Epithelial cell of esophagus (primary cell): ENCODE results near the gene MLF2.
A peak's percentile ranks its signal among the peaks of the same experiment; 100 is the strongest.
"Not testable (repeated sequence)": the region's sequence is repeated elsewhere in the genome, so short reads cannot be mapped to it uniquely, and the experiment has no call there.

Experiments
- DNase-seq: peaks from one replicate; pipeline ENCODE4 v3.0.0; 2010; ENCODE audit warnings: low read depth
- H3K4me3 ChIP-seq: 2 replicates; pipeline ENCODE4 v1.5.1; 2011; ENCODE audit warnings: mild to moderate bottlenecking, low read length, control low read depth
- TF ChIP-seq, protein P1 (sequence below): IDR thresholded peaks from 2 replicates; pipeline ENCODE4 v1.5.1; 2011; ENCODE audit warnings: low read depth, mild to moderate bottlenecking, low read length, control low read depth, inconsistent platforms; ENCODE audit not compliant: insufficient read depth; ENCODE audit errors: missing control alignments

The MLF2 gene

DNA sequence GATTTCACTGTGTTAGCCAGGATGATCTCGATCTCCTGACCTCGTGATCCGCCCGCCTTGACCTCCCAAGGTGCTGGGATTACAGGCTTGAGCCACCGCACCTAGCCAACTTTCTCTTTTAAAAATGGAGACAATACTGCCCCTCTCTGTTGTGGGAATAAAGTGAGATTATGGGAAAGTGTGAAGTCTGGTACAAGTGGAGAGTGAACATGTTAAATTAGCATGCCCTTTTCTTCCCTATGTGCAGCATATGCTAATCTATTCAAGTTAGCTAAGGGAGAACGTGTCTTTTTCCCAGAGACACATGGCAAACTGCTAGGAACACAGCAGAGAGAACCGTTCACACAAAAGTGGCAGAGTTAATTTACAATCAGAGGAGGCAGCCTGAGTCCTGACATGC lies 27.6 kb downstream of the MLF2 start:
- TF ChIP-seq, protein P1, sequence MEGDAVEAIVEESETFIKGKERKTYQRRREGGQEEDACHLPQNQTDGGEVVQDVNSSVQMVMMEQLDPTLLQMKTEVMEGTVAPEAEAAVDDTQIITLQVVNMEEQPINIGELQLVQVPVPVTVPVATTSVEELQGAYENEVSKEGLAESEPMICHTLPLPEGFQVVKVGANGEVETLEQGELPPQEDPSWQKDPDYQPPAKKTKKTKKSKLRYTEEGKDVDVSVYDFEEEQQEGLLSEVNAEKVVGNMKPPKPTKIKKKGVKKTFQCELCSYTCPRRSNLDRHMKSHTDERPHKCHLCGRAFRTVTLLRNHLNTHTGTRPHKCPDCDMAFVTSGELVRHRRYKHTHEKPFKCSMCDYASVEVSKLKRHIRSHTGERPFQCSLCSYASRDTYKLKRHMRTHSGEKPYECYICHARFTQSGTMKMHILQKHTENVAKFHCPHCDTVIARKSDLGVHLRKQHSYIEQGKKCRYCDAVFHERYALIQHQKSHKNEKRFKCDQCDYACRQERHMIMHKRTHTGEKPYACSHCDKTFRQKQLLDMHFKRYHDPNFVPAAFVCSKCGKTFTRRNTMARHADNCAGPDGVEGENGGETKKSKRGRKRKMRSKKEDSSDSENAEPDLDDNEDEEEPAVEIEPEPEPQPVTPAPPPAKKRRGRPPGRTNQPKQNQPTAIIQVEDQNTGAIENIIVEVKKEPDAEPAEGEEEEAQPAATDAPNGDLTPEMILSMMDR, result no peak
- no peak overlapping the region for H3K4me3 ChIP-seq
- DNase-seq, result no peak

DNA sequence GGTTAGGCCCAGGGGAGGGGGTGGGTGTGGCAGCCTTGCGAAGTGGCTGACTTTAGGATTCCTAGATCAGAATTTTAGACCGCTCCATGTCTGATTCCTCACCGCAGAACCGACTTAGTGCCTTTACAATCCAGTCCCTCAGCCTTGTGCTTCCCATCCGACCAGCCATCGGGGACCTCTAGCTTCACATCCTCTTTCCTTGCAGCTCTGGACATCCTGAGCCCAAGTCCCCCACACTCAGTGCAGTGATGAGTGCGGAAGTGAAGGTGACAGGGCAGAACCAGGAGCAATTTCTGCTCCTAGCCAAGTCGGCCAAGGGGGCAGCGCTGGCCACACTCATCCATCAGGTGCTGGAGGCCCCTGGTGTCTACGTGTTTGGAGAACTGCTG lies 28.5 kb downstream of the MLF2 start:
- peak overlapping the region; percentile 71 for H3K4me3 ChIP-seq
- TF ChIP-seq, protein P1, result no peak
- DNase-seq, result no peak

DNA sequence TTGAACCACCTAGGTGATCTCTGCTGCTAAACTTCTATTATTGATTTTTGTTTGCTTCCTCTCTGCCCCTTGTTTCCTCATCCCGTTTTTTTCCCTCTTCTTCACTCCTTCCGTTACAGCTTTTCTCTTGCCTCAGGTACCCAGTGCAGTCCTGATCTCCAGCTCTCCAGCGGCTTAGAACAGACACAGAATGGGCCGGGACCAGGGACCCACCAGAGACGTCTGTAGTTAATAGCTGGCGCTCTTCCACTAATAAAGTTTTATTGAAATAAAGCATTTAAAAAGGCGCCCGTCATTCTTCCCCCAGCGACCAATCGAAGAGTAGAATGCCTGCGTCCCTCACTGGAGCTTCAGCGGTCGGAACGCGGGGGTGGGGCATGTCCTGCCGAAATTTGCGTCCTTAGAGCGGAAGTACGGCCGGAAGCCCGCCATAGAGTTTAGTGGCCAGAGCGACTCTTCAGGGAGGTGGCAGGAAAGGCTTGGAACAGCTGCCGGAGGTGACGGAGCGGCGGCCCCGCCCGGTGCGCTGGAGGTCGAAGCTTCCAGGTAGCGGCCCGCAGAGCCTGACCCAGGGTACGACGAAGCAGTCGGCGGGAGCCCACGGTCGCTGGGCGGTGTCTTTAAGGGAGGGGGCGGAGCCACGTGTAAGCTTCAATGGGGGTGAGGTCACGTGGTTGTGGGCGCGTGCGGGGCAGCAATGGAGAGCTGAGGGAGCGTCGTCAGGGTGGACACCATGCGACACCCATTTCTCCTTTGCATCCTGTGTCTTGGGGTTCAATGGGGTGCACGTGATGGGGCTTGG lies 29.1 kb downstream of the MLF2 start, which contains the start of gene COPS7A:
TSS of gene COPS7A (plus strand) at position 440 of the 802 bp plus-strand sequence. CDS start 611 bp downstream, outside the sequence.
- DNase-seq, result peak; percentile 99
- H3K4me3 ChIP-seq, result peak within 1 kb of the TSS; percentile 71
- TF ChIP-seq, protein P1, result no peak

DNA sequence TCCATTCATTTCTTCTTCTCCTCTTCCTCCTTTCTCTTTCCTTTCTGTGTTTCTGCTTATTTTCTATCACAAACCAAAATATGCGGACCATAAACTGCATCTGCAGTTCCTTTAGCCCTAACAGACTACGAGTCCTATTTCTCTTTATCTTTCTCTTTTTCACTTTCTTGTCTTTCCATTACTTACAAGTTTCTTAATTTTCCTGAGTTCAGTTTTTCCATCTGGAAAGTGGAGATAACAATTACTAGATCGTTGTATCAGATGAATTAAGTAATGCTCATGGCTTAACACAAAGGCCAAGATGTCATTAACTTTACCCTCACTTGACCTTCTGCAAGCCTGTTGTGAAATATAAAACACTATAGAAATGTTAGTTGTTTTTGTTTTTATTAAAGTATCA lies 30.1 kb downstream of the MLF2 start:
- no peak overlapping the region for H3K4me3 ChIP-seq
- DNase-seq, result no peak
- TF ChIP-seq, protein P1, result no peak

DNA sequence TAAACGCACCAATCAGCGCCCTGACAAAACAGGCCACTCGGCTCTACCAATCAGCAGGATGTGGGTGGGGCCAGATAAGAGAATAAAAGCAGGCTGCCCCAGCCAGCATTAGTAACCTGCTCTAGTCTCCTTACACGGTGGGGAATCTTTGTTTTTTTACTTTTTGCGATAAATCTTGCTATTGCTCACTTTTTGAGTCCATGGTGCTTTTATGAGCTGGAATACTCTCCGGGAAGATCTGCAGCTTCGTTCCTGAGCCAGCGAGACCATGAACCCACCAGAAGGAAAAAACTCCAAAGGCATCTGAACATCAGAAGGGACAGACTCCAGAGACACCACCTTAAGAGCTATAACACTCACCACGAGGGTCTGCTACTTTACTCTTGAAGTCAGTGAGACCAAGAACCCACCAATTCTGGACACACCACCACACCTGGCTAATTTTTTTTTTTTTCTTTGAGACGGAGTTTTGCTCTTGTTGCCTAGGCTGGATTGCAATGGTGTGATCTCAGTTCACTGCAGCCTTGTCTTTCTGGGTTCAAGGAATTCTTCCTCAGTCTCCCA lies 36.0 kb downstream of the MLF2 start:
- TF ChIP-seq, protein P1, result no peak
- DNase-seq, result no peak
- H3K4me3 ChIP-seq, result no peak overlapping the region

DNA sequence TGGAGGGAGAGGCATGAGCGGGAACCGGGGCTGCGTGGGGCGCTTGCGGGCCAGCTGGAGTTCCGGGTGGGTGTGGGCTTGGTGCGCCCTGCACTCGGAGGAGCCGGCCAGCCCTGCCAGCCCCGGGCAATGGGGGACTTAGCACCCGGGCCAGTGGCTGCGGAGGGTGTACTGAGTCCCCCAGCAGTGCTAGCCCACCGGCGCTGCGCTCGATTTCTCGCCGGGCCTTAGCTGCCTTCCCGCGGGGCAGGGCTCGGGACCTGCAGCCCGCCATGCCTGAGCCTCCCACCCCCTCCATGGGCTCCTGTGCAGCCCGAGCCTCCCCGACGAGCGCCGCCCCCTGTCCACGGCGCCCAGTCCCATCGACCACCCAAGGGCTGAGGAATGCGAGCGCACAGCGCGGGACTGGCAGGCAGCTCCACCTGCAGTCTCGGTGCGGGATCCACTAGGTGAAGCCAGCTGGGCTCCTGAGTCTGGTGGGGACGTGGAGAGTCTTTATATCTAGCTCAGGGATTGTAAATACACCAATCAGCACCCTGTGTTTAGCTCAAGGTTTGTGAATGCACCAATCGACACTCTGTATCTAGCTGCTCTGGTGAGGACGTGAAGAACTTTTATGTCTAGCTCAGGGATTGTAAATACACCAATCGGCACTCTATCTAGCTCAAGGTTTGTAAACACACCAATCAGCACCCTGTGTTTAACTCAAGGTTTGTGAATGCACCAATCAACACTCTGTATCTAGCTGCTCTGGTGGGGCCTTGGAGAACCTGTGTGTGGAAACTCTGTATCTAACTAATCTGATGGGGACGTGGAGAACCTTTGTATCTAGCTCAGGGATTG lies 36.7 kb downstream of the MLF2 start:
- not testable (repeated sequence) for H3K4me3 ChIP-seq, DNase-seq

DNA sequence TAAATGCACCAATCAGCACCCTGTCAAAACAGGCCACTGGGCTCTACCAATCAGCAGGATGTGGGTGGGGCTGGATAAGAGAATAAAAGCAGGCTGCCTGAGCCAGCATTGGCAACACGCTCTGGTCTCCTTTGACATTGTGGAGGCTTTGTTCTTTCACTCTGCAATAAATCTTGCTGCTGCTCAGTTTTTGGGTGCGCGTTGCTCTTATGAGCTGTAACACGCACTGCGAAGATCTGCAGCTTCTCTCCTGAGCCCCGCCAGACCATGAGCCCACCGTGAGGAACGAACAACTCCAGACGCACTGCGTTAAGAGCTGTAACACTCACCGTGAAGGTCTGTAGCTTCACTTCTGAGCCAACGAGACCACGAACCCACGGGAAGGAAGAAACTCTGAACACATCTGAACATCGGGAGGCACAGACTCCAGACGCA lies 44.0 kb downstream of the MLF2 start:
- no peak overlapping the region for H3K4me3 ChIP-seq
- TF ChIP-seq, protein P1, result no peak
- DNase-seq, result no peak

DNA sequence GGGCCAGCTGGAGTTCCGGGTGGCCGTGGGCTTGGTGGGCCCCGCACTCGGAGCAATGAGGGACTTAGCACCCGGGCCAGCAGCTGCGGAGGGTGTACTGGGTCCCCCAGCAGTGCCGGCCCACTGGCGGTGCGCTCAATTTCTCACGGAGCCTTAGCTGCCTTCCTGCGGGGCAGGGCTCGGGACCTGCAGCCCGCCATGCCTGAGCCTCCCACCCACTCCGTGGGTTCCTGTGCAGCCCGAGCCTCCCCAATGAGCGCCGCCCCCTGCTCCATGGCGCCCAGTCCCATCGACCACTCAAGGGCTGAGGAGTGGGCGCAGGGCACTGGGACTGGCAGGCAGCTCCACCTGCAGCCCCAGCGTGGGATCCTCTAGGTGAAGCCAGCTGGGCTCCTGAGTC lies 44.6 kb downstream of the MLF2 start:
- DNase-seq, H3K4me3 ChIP-seq: not testable (repeated sequence)
